GM18517 (cell line): Measurements from ENCODE around the gene NUDT3.
"Not testable (repeated sequence)": the region's sequence is repeated elsewhere in the genome, so short reads cannot be mapped to it uniquely, and the experiment has no call there.

Experiments
- ATAC-seq: cut with Tn5 transposase; IDR thresholded peaks from one replicate; pipeline ENCODE4 v1.9.1; 2021; ENCODE audit warnings: mild to moderate bottlenecking, moderate library complexity; ENCODE audit not compliant: unreplicated experiment

NUDT3 gene

DNA sequence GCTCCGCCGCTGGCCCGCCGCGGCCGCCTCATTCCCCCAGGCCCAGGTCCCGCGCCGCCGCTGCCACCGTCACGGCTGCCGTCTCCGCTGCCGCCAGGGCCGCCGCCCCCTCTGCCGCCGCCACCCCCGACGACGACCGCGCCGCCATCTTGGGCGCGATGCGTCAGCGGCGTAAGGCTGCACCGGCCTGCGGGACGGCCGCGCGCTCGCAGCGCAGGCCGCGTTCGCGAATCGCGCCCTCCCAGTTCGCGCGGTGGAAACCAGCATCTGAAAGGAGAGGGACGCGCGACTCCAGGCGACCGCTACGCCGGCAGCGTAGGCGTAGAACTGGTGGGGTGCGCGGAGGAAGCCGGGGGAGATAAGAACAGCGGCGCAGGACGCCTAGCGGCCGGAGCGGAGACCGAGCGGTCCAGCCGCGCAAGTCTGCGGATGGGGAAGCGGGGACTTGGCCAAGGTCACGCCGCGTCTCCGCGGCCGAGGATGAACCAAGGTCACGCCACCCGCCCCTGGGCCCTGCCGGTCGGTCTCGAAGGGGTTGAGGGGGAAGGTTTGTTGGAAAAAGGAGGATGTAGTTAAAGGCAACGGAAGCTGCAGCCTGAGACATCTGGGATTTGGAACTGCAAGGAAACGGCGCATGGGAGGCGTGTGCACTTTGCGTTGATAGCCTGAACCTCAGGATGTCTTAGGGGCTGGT, at the start of gene NUDT3:
Gene NUDT3, minus strand, starts transcription at position 173 of the 694 bp plus-strand sequence. CDS start 307 bp downstream, outside the sequence.
- peak; percentile 69 for ATAC-seq

DNA sequence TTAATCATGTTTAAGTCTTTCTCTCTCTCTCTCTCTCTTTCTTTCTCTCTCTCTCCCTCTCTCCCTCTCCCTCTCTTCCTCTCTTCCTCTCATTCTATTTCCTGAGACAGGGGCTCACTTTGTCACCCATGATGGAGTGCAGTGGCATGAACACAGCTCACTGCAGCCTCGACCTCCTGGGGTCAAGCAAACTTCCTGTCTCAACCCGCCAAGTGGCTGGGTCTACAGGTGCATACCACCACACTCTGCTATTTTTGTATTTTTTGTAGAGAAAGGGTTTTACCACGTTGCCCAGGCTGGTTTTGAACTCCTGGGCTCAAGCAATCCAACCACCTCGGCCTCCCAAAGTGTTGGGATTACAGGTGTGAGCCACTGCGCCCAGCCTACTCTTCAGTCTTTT, 49.1 kb upstream of the NUDT3 start:
- no peak for ATAC-seq

DNA sequence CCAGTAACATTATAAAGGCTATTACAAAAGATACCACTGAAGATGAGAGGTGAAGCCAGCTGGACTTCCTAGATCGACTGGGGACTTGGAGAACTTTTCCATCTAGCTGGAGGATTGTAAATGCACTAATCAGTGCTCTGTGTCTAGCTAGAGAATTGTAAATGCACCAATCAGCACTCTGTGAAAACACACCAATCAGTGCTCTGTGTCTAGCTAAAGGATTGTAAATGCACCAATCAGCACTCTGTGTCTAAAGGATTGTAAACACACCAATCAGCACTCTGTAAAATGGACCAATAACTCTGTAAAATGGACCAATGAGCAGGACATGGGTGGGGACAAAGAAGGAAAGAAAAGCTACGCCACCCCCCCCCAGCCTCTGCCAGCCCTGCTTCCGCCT, 47.0 kb upstream of the NUDT3 start:
- no peak for ATAC-seq

DNA sequence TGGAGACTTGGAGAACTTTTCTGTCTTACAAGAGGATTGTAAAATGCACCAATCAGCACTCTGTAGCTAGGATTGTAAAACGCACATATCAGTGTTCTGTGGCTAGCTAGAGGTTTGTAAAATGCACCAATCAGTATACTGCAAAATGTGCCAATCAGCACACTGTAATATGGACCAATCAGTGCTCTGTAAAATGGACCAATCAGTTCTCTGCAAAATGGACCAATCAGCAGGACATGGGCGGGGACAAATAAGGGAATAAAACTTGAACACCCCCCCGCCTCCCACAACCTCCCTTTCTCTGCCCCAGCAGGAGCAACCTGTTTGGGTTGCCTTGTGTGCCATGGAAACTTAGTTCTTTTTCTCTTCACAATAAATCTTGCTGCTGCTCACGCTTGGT, 46.2 kb upstream of the NUDT3 start:
- no peak for ATAC-seq

DNA sequence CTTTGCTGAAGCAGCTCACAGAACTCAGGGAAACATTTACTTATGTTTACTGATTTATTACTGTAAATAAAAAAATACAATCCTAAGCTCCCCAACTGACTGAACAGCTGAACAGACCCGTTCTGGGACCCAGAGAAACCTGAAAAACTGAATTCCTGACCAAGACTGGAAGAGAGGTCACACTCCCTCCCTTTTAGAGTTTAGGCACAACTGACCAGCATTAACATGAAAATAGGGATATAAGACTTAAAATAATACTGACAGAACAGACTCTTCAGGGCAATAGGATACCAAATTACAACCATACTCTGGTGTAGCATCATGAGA, 45.1 kb upstream of the NUDT3 start:
- ATAC-seq = no peak

DNA sequence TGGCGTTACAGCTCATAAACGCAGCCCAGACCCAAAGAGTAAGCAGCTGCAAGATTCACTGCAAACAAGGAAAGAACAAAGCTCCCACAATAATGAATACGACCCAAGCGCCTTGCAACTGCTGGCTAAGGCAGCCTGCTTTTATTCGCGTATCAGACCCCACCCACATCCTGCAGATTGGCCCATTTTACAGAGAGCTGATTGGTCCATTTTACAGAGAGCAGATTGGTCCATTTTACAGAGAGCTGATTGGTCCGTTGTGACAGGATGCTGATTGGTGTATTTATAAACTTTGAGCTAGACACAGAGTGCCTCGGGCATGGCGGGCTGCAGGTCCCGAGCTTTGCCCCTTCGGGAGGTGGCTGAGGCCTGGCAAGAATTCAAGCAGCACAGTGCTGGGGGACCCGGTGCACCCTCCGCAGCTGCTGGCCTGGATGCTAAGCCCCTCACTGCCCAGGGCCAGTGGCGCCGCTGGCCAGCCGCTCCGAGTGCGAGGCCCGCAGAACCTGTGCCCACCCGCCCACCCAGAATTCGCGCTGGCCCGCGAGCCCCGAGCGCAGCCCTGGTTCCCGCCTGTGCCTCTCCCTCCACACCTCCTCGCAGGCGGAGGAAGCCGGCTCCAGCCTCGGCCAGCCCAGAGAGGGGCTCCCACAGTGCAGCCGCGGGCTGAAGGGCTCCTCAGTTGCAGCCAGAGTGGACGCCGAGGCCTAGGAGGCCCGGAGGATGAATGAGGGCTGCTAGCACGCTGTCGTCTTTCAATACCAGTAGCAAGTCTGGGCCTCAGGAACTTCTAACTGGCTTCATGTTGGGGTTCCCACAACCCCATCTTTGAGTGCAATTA, 44.6 kb upstream of the NUDT3 start:
- ATAC-seq = no peak

DNA sequence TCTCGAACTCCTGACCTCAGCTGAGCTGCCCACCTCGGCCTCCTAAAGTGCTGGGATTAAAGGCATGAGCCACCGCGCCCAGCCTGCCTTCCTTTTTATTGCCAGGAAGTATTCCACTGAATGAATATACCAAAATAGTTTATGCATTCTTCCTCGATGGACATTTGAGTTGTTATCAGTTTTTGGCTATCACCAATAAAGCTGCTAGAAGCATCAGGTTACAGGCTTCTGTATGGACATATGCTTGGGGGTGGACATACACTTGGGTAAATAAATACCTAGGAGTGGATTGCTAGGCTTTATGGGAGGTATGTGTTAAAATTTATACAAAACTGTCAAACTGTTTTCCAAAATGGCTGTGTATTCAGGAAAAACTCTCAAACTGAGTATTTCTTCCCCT, 43.4 kb upstream of the NUDT3 start:
- no peak for ATAC-seq

DNA sequence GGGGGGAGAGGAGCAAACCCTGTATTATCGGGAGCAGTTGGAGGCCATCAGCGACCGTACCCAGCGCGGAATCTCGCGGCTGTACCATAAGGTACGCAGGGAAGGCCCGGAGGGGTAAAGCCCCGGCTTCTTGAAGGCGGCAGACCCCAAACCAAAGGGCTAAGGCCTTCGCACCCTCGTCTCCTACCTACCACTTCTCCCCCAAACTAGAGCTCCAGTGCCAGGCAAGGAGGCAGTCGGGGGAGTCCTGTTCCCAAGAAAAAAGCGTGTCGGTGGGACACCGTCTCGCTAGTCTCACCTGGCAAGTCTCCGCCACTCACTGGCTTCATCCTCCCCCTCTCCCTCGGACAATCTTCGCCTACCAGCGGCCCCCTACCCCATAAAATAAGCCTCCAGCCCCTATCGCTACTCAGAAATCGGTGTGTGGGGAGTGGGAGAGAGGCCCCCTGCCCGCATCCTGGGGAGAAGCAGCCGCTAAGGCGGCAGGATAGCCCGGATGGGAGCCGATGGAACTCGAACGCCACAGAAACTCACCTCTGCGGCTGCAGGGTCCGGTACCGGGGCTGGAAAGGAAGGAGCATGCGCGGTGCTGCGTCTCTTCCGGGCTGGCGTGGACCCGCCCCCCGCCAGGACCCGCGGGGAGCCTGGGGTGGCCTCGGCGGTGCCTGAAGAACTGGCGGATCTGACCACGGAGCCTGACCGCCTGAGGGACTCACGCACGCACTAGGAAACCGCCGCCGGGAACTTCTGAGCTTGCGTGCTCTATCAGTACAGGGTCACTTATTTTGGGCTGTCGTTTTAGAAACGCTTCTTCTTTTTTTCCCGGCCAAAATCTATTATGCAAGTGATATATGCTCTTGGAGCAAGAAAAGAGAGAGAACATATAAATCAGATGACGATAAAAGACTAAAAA, 33.3 kb upstream of the NUDT3 start, which contains the start of gene RPS10:
Gene RPS10, minus strand, starts transcription at position 572 of the 913 bp plus-strand sequence. CDS start 848 bp downstream, outside the sequence.
- peak; percentile 69 for ATAC-seq

DNA sequence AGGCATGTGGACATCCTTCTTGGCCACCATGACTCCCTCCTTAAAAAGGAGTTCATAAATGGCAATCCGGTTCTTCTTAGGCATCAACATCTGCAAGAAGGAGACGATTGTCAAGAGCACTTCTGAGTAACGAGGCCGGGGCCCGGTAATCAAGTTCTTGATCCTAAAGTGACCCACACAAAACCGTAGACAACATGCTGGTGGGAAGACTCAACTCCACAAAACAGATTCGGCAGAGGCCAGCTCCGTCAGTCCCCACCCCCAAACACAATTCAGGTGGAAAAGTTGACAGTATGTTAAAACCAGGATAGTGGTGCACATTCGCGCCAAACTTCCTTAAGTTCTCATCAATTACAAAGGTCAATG, 32.6 kb upstream of the NUDT3 start:
- no peak for ATAC-seq

DNA sequence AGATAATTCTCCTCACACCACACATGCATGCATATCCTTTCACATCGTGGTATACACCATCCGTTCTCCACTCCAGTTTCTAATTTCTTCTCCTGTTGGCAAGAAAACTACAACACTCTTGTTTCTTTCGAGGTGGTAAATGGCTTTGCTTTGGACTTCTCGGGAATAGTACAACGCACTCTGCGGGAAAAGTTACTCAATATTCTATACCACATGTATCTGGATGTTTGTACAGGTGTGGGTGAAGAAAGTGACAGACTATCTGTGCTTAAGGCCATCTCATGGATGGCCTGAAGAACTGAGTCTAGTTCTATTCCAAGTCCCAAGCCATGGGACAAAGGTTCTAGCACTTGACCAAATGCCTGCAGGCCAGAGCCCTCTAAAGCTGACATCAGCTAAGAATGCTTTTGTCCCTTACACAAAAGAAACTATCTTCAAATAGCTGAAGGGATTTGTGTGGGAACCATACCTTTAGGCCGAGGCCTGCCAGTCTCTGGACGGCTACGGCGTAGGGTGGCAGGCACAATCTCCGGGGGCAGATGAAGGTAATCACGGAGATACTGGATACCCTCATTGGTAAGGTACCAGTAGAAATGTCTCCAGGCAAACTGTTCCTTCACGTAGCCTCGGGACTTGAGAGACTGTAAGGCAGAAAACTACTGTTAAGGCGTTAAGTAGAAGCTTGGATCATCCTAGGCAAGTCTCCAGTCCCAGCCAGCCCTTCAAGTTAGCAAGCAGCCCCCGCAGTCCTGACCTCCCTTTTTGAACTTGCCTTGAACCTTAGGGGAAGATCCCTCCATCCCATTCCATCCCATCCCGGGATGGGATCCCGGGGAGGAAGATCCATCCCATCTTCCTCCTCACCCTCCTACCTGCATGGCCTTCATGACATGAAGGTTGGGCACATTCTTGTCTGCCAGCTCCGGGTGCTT, 32.0 kb upstream of the NUDT3 start:
- ATAC-seq = no peak

DNA sequence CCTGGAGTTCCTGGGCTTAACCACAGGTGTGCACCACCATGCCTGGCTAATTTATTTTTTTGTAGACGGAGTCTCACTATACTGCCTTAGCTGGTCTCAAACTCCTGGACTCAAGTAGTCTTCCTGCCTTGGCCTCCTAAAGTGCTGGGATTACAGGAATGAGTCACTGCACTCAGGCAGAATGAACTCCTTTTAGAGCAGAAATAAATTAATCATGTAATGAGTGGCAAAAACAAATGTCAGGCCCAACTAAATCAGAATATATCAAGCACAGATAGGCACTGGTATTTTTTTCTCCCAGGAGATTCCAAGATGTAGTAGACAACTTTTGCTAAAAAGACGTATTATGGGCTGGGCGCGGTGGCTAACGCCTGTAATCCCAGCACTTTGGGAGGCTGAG, 30.8 kb upstream of the NUDT3 start:
- ATAC-seq = no peak

DNA sequence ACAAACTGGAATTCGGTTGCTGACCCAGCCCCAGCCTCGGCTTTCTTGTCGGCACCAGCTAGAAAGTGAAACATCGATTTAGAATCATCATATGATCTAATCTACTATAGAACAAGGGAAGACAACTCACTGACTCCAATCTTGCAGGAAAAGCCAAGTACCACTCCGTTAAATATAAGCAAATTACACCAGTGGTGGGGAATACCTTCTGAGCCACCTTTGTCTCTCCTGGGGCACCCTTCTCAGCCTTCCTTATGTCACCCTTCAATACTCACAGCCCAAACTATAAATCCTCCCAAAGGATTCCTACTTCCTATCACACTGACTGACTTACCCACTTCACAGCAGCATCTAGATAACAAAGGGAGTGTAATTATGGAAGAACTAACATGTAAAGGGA, 25.9 kb upstream of the NUDT3 start:
- no peak for ATAC-seq

DNA sequence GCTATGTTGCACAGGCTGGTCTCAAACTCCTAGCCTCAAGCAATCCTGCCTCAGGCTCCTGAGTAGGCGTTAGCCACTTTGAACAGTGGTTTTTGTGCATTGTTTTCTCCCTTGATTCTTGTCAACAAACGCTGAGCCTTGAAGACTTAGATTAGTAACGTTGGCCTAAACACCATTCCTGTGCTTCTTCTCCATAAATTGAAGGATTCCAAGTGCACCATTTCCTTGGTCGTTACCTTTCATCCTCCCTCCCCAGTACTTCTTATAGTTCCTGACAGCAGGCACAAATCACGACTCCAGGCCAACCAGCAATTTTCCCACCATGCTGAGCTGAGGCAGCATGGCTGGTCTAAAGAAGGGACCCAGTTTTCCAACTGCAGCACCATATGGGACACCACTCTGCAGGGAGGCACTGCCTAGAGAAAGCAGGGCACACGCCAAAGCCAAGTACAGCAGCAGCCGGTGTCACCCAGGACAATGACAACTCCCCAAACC, 24.5 kb upstream of the NUDT3 start:
- ATAC-seq = no peak

DNA sequence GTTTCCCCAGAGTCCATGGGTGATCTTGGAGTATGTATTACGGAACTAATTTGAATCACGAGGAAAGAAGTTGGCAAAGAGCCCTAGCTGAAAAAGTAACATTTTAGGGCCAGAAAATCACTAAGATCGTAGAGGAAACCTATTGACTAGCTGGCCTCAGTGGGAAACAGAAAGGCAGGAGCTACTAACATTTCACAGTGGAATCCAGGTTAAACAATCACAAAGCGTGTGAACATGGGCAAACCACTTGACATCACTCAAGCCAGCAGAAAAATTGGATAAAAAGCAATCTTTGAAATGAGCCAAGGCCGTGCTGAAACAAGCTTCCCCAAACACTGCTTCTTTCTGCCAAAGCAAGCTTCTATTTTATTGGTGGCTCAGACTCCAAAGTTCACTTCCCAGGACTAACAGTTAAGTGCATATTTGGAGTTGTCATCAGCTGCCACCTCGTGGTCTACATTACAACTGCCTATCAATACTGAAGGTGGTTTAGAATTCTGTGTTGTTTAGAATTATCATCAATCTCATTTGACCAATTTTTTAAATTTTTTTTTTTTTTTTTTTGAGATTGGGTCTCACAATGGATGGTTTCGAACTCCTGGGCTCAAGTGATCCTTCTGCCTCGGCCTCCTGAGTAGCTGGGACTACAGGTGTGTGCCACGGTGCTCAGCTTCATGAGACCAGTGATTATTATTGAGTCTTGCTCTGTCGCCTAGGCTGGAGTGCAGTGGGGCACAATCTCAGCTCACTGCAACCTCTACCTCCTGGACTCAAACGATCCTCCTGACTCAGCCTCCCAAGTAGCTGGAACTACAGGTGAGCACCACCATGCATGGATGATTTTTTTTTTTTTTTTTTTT, 22.8 kb upstream of the NUDT3 start:
- no peak for ATAC-seq

DNA sequence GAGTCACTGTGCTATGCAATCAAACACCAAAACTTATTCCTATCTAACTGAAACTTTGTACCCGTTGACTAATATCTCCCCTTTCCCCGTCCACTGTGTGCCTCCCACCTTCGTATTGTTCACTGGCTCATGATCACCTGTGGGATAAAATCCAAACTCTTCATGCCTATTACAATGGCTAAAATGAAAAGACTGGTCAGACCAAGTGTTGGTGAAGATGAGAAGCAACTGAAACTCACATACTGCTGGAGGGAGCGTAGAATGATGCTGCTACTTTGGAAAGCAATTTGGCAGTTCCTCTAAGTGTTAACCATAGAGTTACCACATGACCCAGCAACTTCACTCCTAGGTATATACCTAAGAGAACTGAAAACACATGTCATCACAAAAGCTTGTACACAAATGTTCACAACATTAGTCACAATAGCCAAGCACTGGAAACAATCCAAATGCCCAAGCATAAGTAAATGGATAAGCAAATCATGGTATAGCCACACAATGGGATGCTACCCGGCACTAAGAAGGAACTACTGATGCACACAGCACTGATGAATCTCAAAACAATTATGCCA, 20.3 kb upstream of the NUDT3 start:
- no peak for ATAC-seq

DNA sequence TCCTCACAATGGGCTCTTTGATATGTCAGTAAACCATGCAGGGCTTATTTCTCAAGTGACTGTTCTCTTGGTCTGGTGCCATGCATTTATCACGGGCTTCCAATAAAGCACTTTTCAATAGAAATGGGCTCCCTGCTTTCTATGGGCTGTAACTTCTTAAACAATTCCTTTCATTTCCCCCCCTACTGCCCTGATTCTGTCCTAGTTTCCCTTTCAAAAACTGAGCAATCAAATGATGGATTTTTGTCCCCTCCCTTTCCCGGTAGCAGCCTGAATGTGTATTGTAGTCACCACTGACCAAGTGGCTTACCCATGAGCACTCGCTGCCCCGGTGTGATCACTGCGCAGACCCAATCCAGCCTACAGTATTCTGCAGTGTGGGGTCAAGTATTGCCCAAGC, 19.5 kb upstream of the NUDT3 start:
- ATAC-seq = no peak

DNA sequence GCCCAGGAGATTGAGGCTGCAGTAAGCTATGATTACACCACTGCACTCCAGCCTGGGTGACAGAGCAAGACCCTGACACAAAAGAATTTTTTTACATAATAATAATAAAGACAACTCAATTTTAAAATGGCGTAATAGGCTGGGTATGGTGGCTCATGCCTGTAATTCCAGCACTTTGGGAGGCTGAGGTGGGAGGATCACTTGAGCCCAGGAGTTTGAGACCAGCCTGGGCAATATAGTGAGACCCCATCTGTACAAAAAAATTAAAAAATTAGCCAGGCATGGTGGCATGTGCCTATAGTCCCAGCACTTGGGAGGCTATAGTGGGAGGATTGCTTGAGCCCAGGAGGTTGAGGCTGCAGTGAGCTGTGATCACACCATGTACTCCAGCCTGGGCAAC, 15.4 kb upstream of the NUDT3 start:
- ATAC-seq = not testable (repeated sequence)

DNA sequence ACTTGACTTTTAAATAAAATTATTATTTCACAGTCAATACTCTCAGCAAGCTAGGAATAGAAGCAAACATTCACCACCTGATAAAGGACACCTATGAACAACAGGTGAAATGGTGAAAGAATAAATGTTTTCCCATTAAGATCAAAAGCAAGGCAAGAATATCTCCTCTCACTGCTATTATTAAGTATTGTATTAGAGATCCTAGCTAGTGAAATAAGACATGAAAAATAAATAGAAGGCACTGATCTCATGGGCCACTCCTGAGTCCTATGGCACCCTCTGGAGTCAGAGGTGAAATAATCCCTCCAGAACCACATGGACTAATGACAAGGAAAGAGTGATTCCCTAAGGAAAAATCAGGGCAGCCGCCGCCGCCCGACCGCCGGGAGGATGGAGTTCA, 4.0 kb upstream of the NUDT3 start:
- no peak for ATAC-seq

DNA sequence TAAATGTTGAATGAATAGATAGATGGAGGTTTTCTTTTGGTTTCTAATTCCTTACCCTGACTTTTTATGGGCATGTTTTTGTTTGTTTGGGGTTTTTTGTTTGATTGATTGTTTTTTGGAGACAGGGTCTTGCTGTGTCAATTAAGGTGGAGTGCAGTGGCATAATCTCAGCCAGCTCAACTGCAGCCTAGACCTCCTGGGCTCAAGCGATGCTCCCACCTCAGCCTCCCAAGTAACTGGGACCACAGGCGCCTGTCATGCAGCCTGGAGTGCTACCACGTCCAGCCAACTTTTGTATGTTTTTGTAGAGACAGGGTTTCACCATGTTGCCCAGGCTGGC, 1.5 kb upstream of the NUDT3 start:
- ATAC-seq = no peak
